H9 (cell line): ENCODE measurements around the gene NSUN2. TPM values are rescaled to one million over a fixed set of nuclear protein-coding genes. Genes with fewer than 3 reads are reported as not detected.

Experiments
- DNase-seq: peaks from one replicate; pipeline ENCODE4 v3.0.0-alpha.2; 2017
- H2AFZ ChIP-seq: one replicate; pipeline ENCODE4 v1.6.1; 2013; ENCODE audit warnings: mild to moderate bottlenecking, low read length, control low read depth, moderate library complexity
- H2AK5ac ChIP-seq: 2 replicates; pipeline ENCODE4 v1.6.1; 2013; ENCODE audit warnings: low read length, control low read depth, mixed read lengths; ENCODE audit not compliant: insufficient read length
- H2BK120ac ChIP-seq: one replicate; pipeline ENCODE4 v1.6.1; 2013; ENCODE audit warnings: low read depth, mild to moderate bottlenecking, low read length, control low read depth, inconsistent platforms; ENCODE audit not compliant: poor library complexity, severe bottlenecking
- H2BK12ac ChIP-seq: 2 replicates; pipeline ENCODE4 v1.6.1; 2013; ENCODE audit warnings: low read length, control low read depth, mixed read lengths, low read depth; ENCODE audit not compliant: insufficient read length
- H2BK15ac ChIP-seq: 2 replicates; pipeline ENCODE4 v1.6.1; 2013; ENCODE audit warnings: low read depth, low read length, control low read depth
- H2BK20ac ChIP-seq: one replicate; pipeline ENCODE4 v1.6.1; 2013; ENCODE audit warnings: low read depth, mild to moderate bottlenecking, low read length, control low read depth, inconsistent platforms; ENCODE audit not compliant: poor library complexity, severe bottlenecking
- H2BK5ac ChIP-seq: 2 replicates; pipeline ENCODE4 v1.6.1; 2013; ENCODE audit warnings: low read length, control low read depth, mixed read lengths; ENCODE audit not compliant: insufficient read length
- H3K14ac ChIP-seq: 2 replicates; pipeline ENCODE4 v1.6.1; 2013; ENCODE audit warnings: low read length, control low read depth; ENCODE audit not compliant: insufficient read depth
- H3K18ac ChIP-seq: 2 replicates; pipeline ENCODE4 v1.6.1; 2013; ENCODE audit warnings: low read depth, mild to moderate bottlenecking, mixed read lengths, low read length, control low read depth; ENCODE audit not compliant: insufficient read length
- H3K23ac ChIP-seq: 2 replicates; pipeline ENCODE4 v1.6.1; 2013; ENCODE audit warnings: low read length, control low read depth, mixed read lengths, low read depth; ENCODE audit not compliant: insufficient read length
- H3K23me2 ChIP-seq: 2 replicates; pipeline ENCODE4 v1.6.1; 2013; ENCODE audit warnings: low read depth, mild to moderate bottlenecking, mixed read lengths, low read length, control low read depth; ENCODE audit not compliant: insufficient read length, poor library complexity, severe bottlenecking
- H3K27ac ChIP-seq: 2 replicates; pipeline ENCODE4 v1.5.1; 2013; ENCODE audit warnings: low read length, control low read depth, mixed read lengths, low read depth; ENCODE audit not compliant: insufficient read length
- H3K27me3 ChIP-seq: 2 replicates; pipeline ENCODE4 v1.6.1; 2013; ENCODE audit warnings: low read length, control low read depth, inconsistent platforms; ENCODE audit not compliant: insufficient read depth
- H3K4ac ChIP-seq: 2 replicates; pipeline ENCODE4 v1.6.1; 2013; ENCODE audit warnings: low read depth, mild to moderate bottlenecking, control low read depth, inconsistent platforms, low read length, moderate library complexity
- H3K4me1 ChIP-seq: 2 replicates; pipeline ENCODE4 v1.6.1; 2013; ENCODE audit warnings: low read length, control low read depth, inconsistent platforms; ENCODE audit not compliant: insufficient read depth
- H3K4me2 ChIP-seq: 2 replicates; pipeline ENCODE4 v1.6.1; 2013; ENCODE audit warnings: low read length, control low read depth, mixed read lengths; ENCODE audit not compliant: insufficient read length, insufficient read depth
- H3K56ac ChIP-seq: 2 replicates; pipeline ENCODE4 v1.6.1; 2013; ENCODE audit warnings: low read depth, mild to moderate bottlenecking, mixed read lengths, low read length, control low read depth; ENCODE audit not compliant: insufficient read length
- H3K79me1 ChIP-seq: 2 replicates; pipeline ENCODE4 v1.6.1; 2013; ENCODE audit warnings: low read depth, mild to moderate bottlenecking, moderate library complexity, low read length, control low read depth, inconsistent platforms; ENCODE audit not compliant: insufficient read depth, poor library complexity, severe bottlenecking
- H3K79me2 ChIP-seq: 2 replicates; pipeline ENCODE4 v1.6.1; 2013; ENCODE audit warnings: low read length, control low read depth, inconsistent platforms; ENCODE audit not compliant: insufficient read depth
- H3K9ac ChIP-seq: 2 replicates; pipeline ENCODE4 v1.6.1; 2013; ENCODE audit warnings: low read length, control low read depth, mixed read lengths; ENCODE audit not compliant: insufficient read length; ENCODE audit errors: extremely low read depth
- H3K9me3 ChIP-seq: one replicate; pipeline ENCODE4 v1.6.1; 2013; ENCODE audit warnings: low read depth, low read length, inconsistent platforms; ENCODE audit not compliant: control insufficient read depth
- H3T11ph ChIP-seq: one replicate; pipeline ENCODE4 v1.6.1; 2013; ENCODE audit warnings: mild to moderate bottlenecking, low read length, control low read depth, inconsistent platforms
- H4K20me1 ChIP-seq: one replicate; pipeline ENCODE4 v1.6.1; 2013; ENCODE audit not compliant: control insufficient read depth, insufficient read length, insufficient read depth
- H4K5ac ChIP-seq: 2 replicates; pipeline ENCODE4 v1.6.1; 2013; ENCODE audit warnings: low read depth, mild to moderate bottlenecking, mixed read lengths, low read length, control low read depth; ENCODE audit not compliant: insufficient read length
- H4K8ac ChIP-seq: replicated peaks from 2 replicates; pipeline ENCODE4 v1.6.1; 2013; ENCODE audit warnings: low read length, control low read depth, mixed read lengths, low read depth; ENCODE audit not compliant: insufficient read length
- H4K91ac ChIP-seq: 2 replicates; pipeline ENCODE4 v1.6.1; 2013; ENCODE audit warnings: low read depth, mild to moderate bottlenecking, moderate library complexity, mixed read lengths, low read length, control low read depth; ENCODE audit not compliant: insufficient read length
- H3K27ac Mint-ChIP-seq, 3 experiments: 2 replicates in 2 of 3; 3 replicates in 1 of 3; pipeline ENCODE4 v1.8.0; 2020 to 2021; ENCODE audit warnings: mixed read lengths in 3 of 3, mild to moderate bottlenecking in 1 of 3, moderate library complexity in 1 of 3
- H3K27me3 Mint-ChIP-seq: 2 replicates; pipeline ENCODE4 v1.8.0; 2021; ENCODE audit warnings: low read depth, mild to moderate bottlenecking, moderate library complexity, mixed read lengths
- H3K36me3 Mint-ChIP-seq, 3 experiments: 2 replicates in 2 of 3; 3 replicates in 1 of 3; pipeline ENCODE4 v1.8.0; 2020 to 2021; ENCODE audit warnings: low read depth in 3 of 3, mixed read lengths in 3 of 3; ENCODE audit not compliant: insufficient read depth in 1 of 3
- H3K4me1 Mint-ChIP-seq, 2 experiments: 2 replicates each; pipeline ENCODE4 v1.8.0; 2020; ENCODE audit warnings: mixed read lengths in 2 of 2
- H3K4me3 Mint-ChIP-seq, 2 experiments: 2 replicates in 1 of 2; 3 replicates in 1 of 2; pipeline ENCODE4 v1.8.0; 2020 to 2021; ENCODE audit warnings: mild to moderate bottlenecking in 2 of 2, mixed read lengths in 2 of 2, moderate library complexity in 1 of 2
- H3K9me3 Mint-ChIP-seq, 2 experiments: 2 replicates in 1 of 2; 3 replicates in 1 of 2; pipeline ENCODE4 v1.8.0; 2020; ENCODE audit warnings: mild to moderate bottlenecking in 2 of 2, mixed read lengths in 2 of 2, moderate library complexity in 1 of 2
- CTCF ChIP-seq: fragments of 200-600 bp; sonication (generic); conservative IDR thresholded peaks from 3 replicates; pipeline ENCODE4 v1.8.0; 2021; ENCODE audit warnings: antibody characterized with exemption, mild to moderate bottlenecking
- WGBS: extraction: QIAGEN DNeasy Blood & Tissue Kit; methylation state at CpG from one replicate; pipeline ENCODE4 v1.1.7; 2013; ENCODE audit warnings: missing lambda C conversion rate, low lambda C conversion rate, mixed read lengths; ENCODE audit not compliant: insufficient read length; ENCODE audit errors: extremely low coverage; 5-methylcytosine and 5-hydroxymethylcytosine counted together
- total RNA-seq: library from RNA; stranded (reverse); gene quantifications from 2 replicates; pipeline ENCODE4 v1.2.1, GENCODE V29; 2021

Gene NSUN2
- total RNA-seq, 1 experiment from 2014 or later = 115 TPM

DNA sequence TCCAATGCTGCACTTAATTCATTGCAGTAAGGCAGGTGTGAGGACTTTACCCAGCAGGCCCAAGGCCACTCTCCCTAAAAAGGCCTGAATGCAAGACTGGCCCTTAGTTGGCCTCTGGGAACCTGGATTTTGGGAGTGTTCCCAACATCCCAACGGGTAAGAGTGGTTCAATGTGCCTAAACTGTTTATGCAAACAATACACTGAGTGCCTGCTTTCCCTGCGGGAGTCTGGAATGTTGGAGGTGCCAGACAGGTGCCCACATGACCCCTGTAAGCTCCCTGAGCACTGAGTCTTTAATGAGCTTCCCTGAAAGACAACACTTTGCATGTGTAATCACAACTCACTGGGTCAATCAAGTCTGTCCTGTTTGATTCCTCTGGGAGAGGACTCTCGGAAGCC, 37.4 kb downstream of the NSUN2 start:
- no peak overlapping the region for H2BK15ac ChIP-seq
- H3K27ac ChIP-seq = no peak overlapping the region
- H3K9me3 ChIP-seq = no peaks in the 10 kb centered on the region
- 0 out of 4 replicates have a peak, but pooled peaks cover 0 to 2% of the 10 kb centered on the region in 2 experiments for H3K4me1 Mint-ChIP-seq
- no peaks in the 10 kb centered on the region for H3K4me1 ChIP-seq
- H3K9ac ChIP-seq = no peak overlapping the region
- H2AFZ ChIP-seq = no peak overlapping the region
- no peak overlapping the region for H2BK120ac ChIP-seq
- H3K14ac ChIP-seq = no peak overlapping the region
- H4K8ac ChIP-seq = no peak overlapping the region
- no peak overlapping the region for H2AK5ac ChIP-seq
- H4K20me1 ChIP-seq = no peaks in the 10 kb centered on the region
- H2BK5ac ChIP-seq = no peak overlapping the region
- no peak overlapping the region for H3K18ac ChIP-seq
- H3K4ac ChIP-seq = no peak overlapping the region
- no peaks in the 10 kb centered on the region for H3K79me1 ChIP-seq
- H3K4me3 Mint-ChIP-seq = no peak overlapping the region
- peaks cover 11 to 40% (median 37%) of the 10 kb centered on the region in 3 experiments; a peak in 6 of 7 replicates for H3K36me3 Mint-ChIP-seq
- H3K23ac ChIP-seq = no peak overlapping the region
- WGBS = no CpG with 5 or more reads among the region's 3 CpGs
- H3K27ac Mint-ChIP-seq = peak overlapping the region in 1 of 3 experiments; percentile 10; a peak in 1 of 7 replicates
- no peak overlapping the region for H4K5ac ChIP-seq
- no peak overlapping the region for H4K91ac ChIP-seq
- no peaks in the 10 kb centered on the region for H3K27me3 Mint-ChIP-seq
- H3K56ac ChIP-seq = no peak overlapping the region
- no peaks in the 10 kb centered on the region for H3K27me3 ChIP-seq
- H2BK12ac ChIP-seq = no peak overlapping the region
- no peaks in the 10 kb centered on the region for H3K9me3 Mint-ChIP-seq
- no peak for TF ChIP-seq CTCF
- no peak overlapping the region for H3K4me2 ChIP-seq
- DNase-seq = no peak
- H3K23me2 ChIP-seq = no peaks in the 10 kb centered on the region
- no peak overlapping the region for H3T11ph ChIP-seq
- no peak overlapping the region for H2BK20ac ChIP-seq
- H3K79me2 ChIP-seq = no peaks in the 10 kb centered on the region
